Stimulated activated naive CD8-positive, alpha-beta T cell treated with anti-CD3 and anti-CD28 coated beads, Interleukin-15, Interleukin-2, amounts not matched to agents 100 ng/mL and 50 ng/mL, for 24 hours (primary cell): ENCODE results near the gene APOBEC3A.
A peak's percentile ranks its signal among the peaks of the same experiment; 100 is the strongest.

ENCODE experiments used
- H3K27ac Mint-ChIP-seq: one replicate; pipeline ENCODE4 v1.8.0; 2021; ENCODE audit warnings: mild to moderate bottlenecking, mixed read lengths
- H3K27me3 Mint-ChIP-seq: one replicate; pipeline ENCODE4 v1.8.0; 2021; ENCODE audit warnings: mixed read lengths
- H3K36me3 Mint-ChIP-seq: one replicate; pipeline ENCODE4 v1.8.0; 2021; ENCODE audit warnings: low read depth, mixed read lengths
- H3K4me1 Mint-ChIP-seq: one replicate; pipeline ENCODE4 v1.8.0; 2021; ENCODE audit warnings: low read depth, mixed read lengths
- H3K4me3 Mint-ChIP-seq: one replicate; pipeline ENCODE4 v1.8.0; 2021; ENCODE audit warnings: mild to moderate bottlenecking, mixed read lengths
- H3K9me3 Mint-ChIP-seq: one replicate; pipeline ENCODE4 v1.8.0; 2021; ENCODE audit warnings: mixed read lengths

APOBEC3A gene

DNA sequence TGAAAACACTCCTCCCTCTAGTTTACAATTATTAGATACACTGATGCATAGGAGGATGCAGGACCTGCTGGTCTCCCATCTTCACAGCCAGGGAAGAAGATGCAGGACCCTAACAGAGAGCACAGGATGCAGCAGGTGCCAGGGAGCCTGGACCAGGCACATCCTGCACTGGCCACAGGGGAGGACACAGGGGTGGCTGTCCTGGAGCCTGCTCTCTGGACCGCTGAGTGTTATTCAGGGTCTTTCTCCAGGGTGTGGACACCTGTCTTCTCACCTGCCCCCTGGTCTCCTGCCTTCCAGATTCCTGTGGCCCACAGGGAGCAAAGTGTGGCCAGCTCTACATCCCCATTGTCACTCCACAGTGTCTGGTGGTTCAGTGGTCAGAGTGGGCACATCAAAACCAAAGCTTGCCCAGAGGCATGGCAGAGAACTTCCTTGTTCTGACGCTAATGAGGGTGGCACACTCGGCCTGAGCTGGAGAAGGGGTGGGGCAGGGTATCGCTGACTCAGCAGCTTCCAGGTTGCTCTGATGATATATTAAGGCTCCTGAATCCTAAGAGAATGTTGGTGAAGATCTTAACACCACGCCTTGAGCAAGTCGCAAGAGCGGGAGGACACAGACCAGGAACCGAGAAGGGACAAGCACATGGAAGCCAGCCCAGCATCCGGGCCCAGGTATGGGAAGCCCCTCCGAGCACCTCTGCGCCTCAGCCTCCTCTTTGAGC, at the start of gene APOBEC3A:
TSS of gene APOBEC3A (plus strand) at position 564 of the 725 bp plus-strand sequence. CDS start at position 647, 83 bp downstream.
- H3K27me3 Mint-ChIP-seq: peaks cover 7% of the 10 kb centered on the region

DNA sequence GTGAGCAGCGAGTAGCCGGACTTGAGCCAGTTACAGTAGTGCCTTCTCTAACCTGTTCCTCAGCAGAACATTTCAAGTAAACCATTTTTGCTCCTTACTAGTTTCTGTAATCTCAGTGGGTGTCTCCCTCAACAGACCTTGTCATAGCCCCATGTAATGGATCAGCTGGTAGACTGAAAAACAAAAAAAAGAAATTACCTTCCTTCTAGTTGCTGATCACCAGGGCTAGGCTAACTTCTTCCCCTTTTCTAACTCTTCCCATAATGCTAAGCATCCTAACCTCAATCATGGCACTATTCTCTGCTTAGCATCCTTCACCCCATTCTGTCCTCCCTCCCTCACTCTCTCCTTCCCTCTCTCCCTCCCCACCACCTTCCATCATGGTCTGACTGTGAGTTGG, 49.6 kb upstream of the APOBEC3A start:
- Mint-ChIP-seq H3K9me3 (peaks cover 4% of the 10 kb centered on the region), H3K4me3 (no peak overlapping the region), H3K4me1 (no peaks in the 10 kb centered on the region), H3K27me3 (peaks cover 58% of the 10 kb centered on the region), H3K36me3 (no peaks in the 10 kb centered on the region), H3K27ac (no peak overlapping the region)

More for the DNA sequence above, at the start of gene APOBEC3A:
- no peak within 1 kb of the TSS for H3K4me3 Mint-ChIP-seq
- no peaks in the 10 kb centered on the region for H3K9me3 Mint-ChIP-seq
- H3K27ac Mint-ChIP-seq: peak within 1 kb of the TSS; percentile 78
- H3K36me3 Mint-ChIP-seq: no peaks in the 10 kb centered on the region
- peaks cover 27% of the 10 kb centered on the region for H3K4me1 Mint-ChIP-seq

DNA sequence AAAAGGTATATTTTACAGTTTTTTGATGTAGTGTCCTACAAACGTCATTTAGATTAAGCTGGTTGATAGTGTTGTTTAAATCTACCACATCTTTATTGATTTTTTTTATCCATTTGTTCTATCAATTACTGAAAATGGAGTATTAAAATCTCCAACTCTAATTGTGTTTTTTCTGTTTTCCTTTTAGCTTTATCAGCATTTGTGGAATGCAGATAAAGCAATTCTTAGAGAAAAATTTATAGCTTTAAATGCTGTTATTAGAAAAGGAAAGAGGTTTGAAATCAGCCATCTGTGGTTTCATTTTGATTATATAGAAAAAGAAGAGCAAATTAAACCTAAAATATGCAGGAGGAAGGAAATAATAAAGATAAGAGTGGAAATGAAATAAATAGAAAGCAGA, 46.0 kb upstream of the APOBEC3A start:
- H3K36me3 Mint-ChIP-seq: no peaks in the 10 kb centered on the region
- no peaks in the 10 kb centered on the region for H3K9me3 Mint-ChIP-seq
- H3K4me3 Mint-ChIP-seq: no peak overlapping the region
- peaks cover 47% of the 10 kb centered on the region for H3K27me3 Mint-ChIP-seq
- no peaks in the 10 kb centered on the region for H3K4me1 Mint-ChIP-seq
- H3K27ac Mint-ChIP-seq: no peak overlapping the region

DNA sequence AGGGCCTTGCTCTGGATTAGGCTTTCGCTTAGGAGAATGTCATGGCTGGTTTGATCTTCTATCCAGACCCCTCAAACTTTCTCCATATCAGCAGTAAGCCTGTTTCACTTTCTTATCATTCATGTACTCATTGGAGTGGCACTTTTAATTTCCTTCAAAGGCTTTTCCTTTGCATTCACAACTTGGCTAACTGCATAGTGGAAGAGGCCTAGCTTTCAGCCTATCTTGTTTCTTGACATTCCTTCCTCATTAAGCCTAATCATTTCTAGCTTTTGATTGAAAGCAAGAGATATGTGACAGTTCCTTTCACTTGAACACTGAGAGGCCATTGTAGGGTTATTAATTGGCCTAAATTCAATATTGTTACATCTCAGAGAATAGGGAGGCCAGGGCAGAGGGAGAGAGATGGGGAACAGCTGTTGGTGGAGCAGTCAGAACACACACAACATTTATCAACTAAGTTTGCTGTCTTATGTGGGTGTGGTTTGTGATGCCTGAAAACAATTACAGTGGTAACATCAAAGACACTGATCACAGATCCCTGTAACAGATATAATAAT, 37.7 kb upstream of the APOBEC3A start:
- Mint-ChIP-seq H3K27me3 (peaks cover 34% of the 10 kb centered on the region), H3K9me3 (no peaks in the 10 kb centered on the region), H3K27ac (no peak overlapping the region), H3K4me1 (no peaks in the 10 kb centered on the region), H3K4me3 (no peak overlapping the region), H3K36me3 (no peaks in the 10 kb centered on the region)

DNA sequence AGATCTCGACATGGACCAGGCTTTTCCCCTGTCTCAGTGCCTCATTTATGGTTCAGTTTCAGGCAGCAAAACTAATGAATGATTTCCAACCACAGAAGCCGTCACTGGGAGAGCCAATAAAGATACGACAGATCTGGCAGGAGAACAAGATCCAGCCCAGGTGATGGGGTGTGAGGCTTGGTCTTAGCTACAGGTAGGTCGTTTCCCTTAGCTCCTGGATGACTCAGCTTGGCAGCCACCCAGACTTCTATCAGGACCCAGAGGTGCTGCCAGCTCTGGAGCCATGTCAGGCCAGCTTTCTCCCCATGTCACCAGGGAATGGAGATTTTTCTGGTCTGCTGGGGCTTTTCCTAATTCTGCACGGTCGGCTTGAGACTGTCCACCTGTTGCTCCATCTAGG, 36.3 kb upstream of the APOBEC3A start:
- Mint-ChIP-seq H3K4me3 (no peak overlapping the region), H3K9me3 (no peaks in the 10 kb centered on the region), H3K36me3 (no peaks in the 10 kb centered on the region), H3K27me3 (peaks cover 44% of the 10 kb centered on the region), H3K27ac (no peak overlapping the region), H3K4me1 (no peaks in the 10 kb centered on the region)

DNA sequence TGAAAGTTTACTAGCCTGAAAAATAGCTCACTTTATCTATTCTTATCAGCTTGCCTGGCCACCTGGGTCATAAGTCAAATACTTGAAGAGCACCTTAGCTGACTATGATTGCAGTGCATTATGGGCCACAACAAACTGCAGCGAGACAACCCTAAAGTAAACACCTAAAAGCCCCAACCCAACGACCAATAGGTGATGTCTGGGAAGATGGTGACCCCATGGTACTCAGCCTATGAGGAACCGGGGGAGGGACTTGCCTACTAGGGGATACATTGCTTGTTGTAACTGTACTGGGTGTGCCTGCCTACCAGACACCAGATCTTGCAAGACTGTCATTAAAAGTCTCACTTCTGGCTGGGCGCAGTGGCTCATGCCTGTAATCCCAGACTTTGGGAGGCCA, 35.6 kb upstream of the APOBEC3A start:
- no peak overlapping the region for H3K4me3 Mint-ChIP-seq
- H3K4me1 Mint-ChIP-seq: no peaks in the 10 kb centered on the region
- H3K27me3 Mint-ChIP-seq: peaks cover 43% of the 10 kb centered on the region
- H3K9me3 Mint-ChIP-seq: no peaks in the 10 kb centered on the region
- no peaks in the 10 kb centered on the region for H3K36me3 Mint-ChIP-seq
- H3K27ac Mint-ChIP-seq: no peak overlapping the region

DNA sequence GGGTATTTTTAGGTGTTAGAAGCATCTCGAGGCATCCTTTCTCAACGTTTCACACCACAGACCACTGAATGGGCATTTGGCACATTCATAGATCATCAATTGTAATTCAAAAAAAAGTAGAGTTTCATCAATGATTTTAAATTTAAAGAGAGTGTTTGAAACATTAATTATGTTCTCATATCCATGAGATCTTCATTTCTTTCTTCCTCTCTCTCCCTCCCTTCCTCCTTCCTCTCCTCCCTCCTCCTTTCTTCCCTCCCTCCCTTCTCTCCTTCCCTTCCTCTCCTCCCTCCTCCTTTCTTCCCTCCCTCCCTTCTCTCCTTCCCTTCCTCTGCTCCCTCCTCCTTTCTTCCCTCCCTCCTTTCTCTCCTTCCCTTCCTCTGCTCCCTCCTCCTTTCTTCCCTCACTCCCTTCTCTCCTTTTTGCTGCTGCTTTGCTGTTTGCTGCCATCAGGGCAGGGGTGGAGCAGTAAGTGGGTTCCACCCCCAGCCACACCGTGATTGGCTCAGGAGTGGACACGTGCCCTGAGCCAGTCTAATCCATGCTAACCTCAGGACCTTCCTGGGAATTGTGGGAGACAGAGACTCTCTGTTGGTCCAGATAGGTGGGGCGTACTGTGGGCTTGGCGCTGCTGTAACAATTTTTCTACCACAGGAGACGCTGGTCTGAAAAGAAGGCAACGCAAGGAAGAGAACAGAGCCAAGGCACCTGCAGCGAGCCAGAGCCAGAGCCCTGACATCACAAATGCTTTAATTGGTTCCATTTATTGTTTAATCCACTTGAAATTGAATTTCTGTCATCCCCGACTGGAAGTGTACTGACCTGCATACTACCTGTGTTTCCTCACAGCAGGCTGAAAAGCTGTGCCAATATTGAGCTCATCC, 33.7 kb upstream of the APOBEC3A start:
- peaks cover 4% of the 10 kb centered on the region for H3K4me1 Mint-ChIP-seq
- no peaks in the 10 kb centered on the region for H3K36me3 Mint-ChIP-seq
- no peak overlapping the region for H3K4me3 Mint-ChIP-seq

DNA sequence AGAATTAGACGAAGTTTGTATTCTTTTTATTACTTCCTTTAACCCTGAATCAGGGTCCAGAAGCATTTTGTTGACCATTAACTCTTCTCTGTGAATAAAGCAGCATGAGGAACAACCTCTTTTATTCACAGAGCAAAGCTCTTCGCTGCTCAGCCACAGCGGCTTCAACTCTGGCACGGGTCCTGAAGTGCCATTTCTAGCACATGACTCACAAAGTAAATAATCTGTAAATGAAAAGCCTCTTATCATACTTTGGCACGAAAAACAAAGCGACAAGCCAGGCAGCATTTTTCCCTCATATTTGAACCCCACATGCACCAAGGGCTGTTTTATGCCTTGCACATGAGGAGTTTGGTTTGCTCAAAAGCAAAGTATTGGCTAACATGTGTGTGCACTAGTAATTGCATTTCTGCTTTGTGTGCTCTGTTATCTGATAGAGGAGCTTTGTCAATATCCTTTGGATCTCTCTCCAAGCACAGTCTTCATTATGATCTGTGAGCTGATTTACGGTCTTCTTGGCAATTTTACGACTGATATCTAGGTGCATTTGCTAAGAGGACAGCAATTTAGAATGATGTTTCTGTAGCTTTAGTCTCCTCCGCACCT, 33.0 kb upstream of the APOBEC3A start:
- H3K27ac Mint-ChIP-seq: no peak overlapping the region
- H3K27me3 Mint-ChIP-seq: peaks cover 47% of the 10 kb centered on the region
- no peaks in the 10 kb centered on the region for H3K36me3 Mint-ChIP-seq
- H3K4me1 Mint-ChIP-seq: peaks cover 4% of the 10 kb centered on the region
- H3K9me3 Mint-ChIP-seq: no peaks in the 10 kb centered on the region
- no peak overlapping the region for H3K4me3 Mint-ChIP-seq

More for the DNA sequence above, 33.7 kb upstream of the APOBEC3A start:
- Mint-ChIP-seq H3K27ac (no peak overlapping the region), H3K9me3 (no peaks in the 10 kb centered on the region), H3K27me3 (peaks cover 44% of the 10 kb centered on the region)

DNA sequence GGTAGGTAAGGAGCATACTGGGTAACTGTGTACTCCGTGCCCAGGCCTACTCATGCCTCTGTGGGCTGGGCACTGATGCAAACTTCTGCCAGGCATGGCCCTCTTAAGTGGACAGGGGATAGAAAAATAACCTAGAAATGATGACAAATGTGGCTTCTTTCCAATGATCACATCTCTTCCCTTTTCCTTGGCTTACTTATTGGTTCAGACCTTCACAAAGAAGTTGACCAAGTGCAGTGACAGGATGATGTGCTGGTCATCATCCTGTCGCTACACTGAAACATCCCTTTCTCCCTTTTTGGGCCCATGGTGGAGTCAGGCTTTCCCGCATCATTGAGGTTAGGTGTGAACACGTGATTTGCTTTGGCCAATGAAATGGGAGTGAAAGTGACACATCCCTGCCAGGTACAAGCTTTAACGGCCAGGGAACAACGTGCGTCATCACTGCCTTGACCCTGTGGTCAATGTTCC, 31.8 kb upstream of the APOBEC3A start:
- no peak overlapping the region for H3K27ac Mint-ChIP-seq
- H3K27me3 Mint-ChIP-seq: peaks cover 48% of the 10 kb centered on the region
- peaks cover 4% of the 10 kb centered on the region for H3K4me1 Mint-ChIP-seq
- H3K36me3 Mint-ChIP-seq: no peaks in the 10 kb centered on the region
- H3K4me3 Mint-ChIP-seq: no peak overlapping the region
- no peaks in the 10 kb centered on the region for H3K9me3 Mint-ChIP-seq

DNA sequence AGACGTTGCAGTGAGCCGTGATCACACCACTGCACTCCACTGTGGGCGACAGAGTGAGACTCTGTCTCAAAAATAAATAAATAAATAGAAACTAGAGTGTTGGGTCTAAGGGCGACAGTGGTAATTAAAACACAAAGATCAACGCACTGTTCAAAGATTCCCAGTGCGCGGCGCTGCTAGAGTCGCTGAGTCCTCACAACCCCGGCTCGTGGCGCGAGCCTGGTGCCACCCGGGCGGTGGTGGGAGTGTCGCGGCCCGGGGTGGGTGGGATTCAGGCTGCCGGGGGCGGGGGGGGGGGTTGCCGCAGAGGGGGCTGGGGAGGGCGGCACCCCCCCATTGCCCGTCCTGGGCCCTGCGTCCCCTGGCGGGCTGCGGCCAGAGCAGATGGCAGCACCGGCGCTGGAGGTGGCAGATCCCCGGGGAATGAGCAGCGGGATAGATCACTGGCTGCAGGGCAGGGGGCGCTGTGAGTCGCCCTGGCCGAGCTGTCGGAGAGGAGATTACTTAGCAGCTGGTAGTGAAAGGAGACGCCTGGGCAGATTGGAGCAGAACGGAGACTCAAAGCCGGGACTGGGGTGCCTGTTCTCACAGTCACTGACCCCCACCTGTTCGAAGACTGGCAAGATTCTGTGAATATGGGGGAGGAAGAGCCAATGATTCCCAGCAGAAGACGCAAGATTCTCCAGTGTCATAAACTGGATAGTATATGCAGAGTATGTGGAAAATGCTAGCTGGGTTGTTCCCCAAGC, 30.2 kb upstream of the APOBEC3A start:
- peak overlapping the region; percentile 53 for H3K4me3 Mint-ChIP-seq
- H3K9me3 Mint-ChIP-seq: no peaks in the 10 kb centered on the region
- no peak overlapping the region for H3K27ac Mint-ChIP-seq
- peaks cover 4% of the 10 kb centered on the region for H3K4me1 Mint-ChIP-seq
- peaks cover 52% of the 10 kb centered on the region for H3K27me3 Mint-ChIP-seq
- H3K36me3 Mint-ChIP-seq: no peaks in the 10 kb centered on the region

DNA sequence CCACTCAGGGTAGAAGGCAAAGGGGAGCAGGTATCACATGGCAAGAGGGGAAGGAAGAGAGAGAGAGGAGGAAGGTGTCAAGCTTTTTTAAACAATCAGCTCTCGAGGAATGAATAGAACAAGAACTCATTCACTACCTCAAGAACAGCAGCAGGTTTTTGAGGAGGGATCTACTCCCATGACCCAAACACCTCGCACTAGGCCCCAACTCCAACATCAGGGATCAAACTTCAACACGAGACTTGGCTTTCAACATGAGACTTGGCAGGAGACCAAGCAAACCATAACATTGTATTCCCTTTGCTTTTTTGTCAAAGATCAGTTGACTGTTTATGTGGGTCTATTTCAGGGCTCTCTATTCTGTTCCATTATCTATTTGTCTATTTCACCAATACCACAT, 26.9 kb upstream of the APOBEC3A start:
- H3K9me3 Mint-ChIP-seq: no peaks in the 10 kb centered on the region

DNA sequence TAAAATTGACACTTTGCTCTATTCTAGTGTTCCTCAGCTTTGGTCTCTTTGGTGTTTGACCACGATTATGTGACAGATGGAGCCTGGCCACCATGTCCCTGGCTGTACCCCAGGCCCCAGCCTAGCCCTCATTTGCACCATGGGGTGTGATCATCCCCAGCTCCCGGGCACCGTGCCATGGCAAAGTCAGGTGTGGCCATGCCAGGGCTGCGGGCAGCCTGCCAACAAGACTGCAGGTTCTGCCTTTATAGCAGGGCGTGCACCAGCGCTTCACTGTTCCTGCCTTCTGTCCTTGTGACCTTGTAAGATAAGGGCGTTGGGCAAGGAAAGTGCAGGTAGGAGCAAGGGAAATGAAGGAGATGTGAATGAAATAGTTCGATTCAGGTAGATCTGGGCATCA, 22.4 kb upstream of the APOBEC3A start:
- H3K27me3 Mint-ChIP-seq: peaks cover 51% of the 10 kb centered on the region

More for the DNA sequence above, 26.9 kb upstream of the APOBEC3A start:
- Mint-ChIP-seq H3K4me1 (peaks cover 4% of the 10 kb centered on the region), H3K27ac (no peak overlapping the region), H3K27me3 (peaks cover 46% of the 10 kb centered on the region), H3K36me3 (no peaks in the 10 kb centered on the region), H3K4me3 (no peak overlapping the region)

DNA sequence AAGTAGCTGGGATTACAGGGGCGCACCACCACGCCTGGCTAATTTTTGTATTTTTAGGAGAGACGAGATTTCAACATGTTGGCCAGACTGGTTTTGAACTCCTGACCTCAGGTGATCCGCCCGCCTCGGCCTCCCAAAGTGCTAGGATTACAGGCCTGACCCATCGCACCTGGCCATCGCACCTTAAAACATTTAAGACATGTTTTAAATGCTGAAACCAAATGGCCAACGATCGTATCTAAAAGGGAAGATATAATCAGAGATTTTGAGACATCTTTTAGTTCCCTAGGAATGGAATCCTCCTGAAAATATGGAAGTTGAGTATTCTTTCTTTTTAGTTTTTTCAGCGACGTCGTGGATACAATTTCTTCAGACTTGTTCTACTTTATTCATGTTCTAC, 21.8 kb upstream of the APOBEC3A start:
- Mint-ChIP-seq H3K36me3 (no peaks in the 10 kb centered on the region), H3K4me3 (no peak overlapping the region), H3K27me3 (peaks cover 50% of the 10 kb centered on the region), H3K27ac (no peak overlapping the region), H3K4me1 (peaks cover 7% of the 10 kb centered on the region), H3K9me3 (no peaks in the 10 kb centered on the region)

More for the DNA sequence above, 22.4 kb upstream of the APOBEC3A start:
- H3K27ac Mint-ChIP-seq: no peak overlapping the region
- H3K4me3 Mint-ChIP-seq: no peak overlapping the region
- peaks cover 4% of the 10 kb centered on the region for H3K4me1 Mint-ChIP-seq
- no peaks in the 10 kb centered on the region for H3K36me3 Mint-ChIP-seq
- no peaks in the 10 kb centered on the region for H3K9me3 Mint-ChIP-seq

DNA sequence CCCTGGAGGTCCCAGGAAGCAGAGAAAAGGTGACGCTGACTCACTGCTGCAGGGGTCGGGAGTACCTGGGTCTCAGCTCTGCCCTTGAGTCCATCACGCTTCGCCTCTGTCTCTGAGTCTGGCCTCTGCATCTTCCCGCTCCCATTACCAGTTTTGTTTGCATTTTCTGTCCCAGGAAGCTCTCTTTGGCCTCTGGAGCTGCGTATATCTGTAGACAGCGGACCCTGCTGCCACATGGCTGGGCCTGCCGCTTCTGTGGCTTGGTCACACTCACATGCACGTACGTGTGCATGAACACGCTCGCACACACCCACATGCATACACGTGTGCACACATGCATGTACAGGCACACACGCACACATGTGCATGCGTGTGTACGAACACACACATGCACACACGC, 20.8 kb upstream of the APOBEC3A start:
- Mint-ChIP-seq H3K27me3 (peaks cover 46% of the 10 kb centered on the region), H3K4me3 (no peak overlapping the region), H3K9me3 (no peaks in the 10 kb centered on the region), H3K27ac (no peak overlapping the region), H3K36me3 (no peaks in the 10 kb centered on the region), H3K4me1 (peaks cover 17% of the 10 kb centered on the region)
